ENCODE measurements around the gene LSM2. TPM values are rescaled to one million over a fixed set of nuclear protein-coding genes. Genes with fewer than 3 reads are reported as not detected.

LSM2 gene
- total and polyA plus RNA-seq, 9 of the 15 experiments (the other 6 are each of a cell fraction or from before 2014, with no cell fraction given) = 154 to 407 (median 223) TPM

- TF ChIP-seq RERE (CRISPR knock-in tag; IDR thresholded peaks at IDR 0.05; ENCODE audit: borderline replicate concordance) (no peak), KDM4B (IDR thresholded peaks at IDR 0.05; ENCODE audit: borderline replicate concordance in 2 of 2, low read depth in 1 of 2) (no peak), TOE1 (IDR thresholded peaks at IDR 0.05; ENCODE audit: borderline replicate concordance) (no peak), TOE1 (CRISPR knock-in tag; IDR thresholded peaks at IDR 0.05; ENCODE audit: borderline replicate concordance, low read depth) (peak; percentile 47; the same call in 1 of the 2 replicates), MEIS2 (IDR thresholded peaks at IDR 0.05; ENCODE audit: partially characterized antibody) (no peak), ZNF217 (CRISPR knock-in tag; IDR thresholded peaks at IDR 0.05) (no peak), ARID3B (CRISPR knock-in tag; IDR thresholded peaks at IDR 0.05; ENCODE audit: borderline replicate concordance) (no peak), ZNF347 (CRISPR knock-in tag; IDR thresholded peaks at IDR 0.05; ENCODE audit: low read depth) (no peak), CTCF (IDR thresholded peaks at IDR 0.05 in 2 of 3, conservative IDR thresholded peaks at IDR 0.05 in 1 of 3; ENCODE audit: insufficient read depth in 2 of 3, low read depth in 1 of 3, low read length in 3 of 3) (0 out of 6 replicates have a peak, but pooled peaks of 1 of the 3 experiments have one; percentile 2), BHLHE40 (IDR thresholded peaks at IDR 0.05; ENCODE audit: low read length) (peak; percentile 87), CHD1 (IDR thresholded peaks at IDR 0.05; ENCODE audit: low read length) (peak; percentile 96), ZBTB11 (CRISPR knock-in tag; IDR thresholded peaks at IDR 0.05) (0 out of 6 replicates have a peak, but pooled peaks of 1 of the 3 experiments have one; percentile 4), CGGBP1 (CRISPR knock-in tag; IDR thresholded peaks at IDR 0.05) (0 out of 2 replicates have a peak, but pooled peaks have one; percentile 17)
These were observed 29.3 kb upstream of the LSM2 start (continued) for GRCh38 chr6:31836047-31836473.
